GM18508 (cell line): Measurements from ENCODE around the gene STAT5B.
"Not testable (repeated sequence)": the region's sequence is repeated elsewhere in the genome, so short reads cannot be mapped to it uniquely, and the experiment has no call there.

ENCODE experiments used
- ATAC-seq: cut with Tn5 transposase; IDR thresholded peaks from one replicate; pipeline ENCODE4 v1.9.1; 2021; ENCODE audit warnings: moderate number of reproducible peaks; ENCODE audit not compliant: insufficient read depth, unreplicated experiment

Gene STAT5B

DNA sequence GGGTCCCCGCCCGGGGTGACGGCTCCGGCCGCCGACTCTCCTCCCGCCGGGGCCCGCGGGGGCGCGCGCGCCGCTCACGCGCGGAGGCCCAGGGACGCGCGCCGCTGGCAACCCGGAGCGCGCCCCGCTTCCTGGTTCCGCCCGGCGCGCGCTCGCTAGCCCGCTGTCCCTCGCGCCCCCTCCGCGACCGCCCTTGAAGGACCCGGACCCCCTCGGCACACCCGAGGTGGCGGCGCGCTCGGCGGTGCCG, at the start of gene STAT5B:
STAT5B (minus strand) TSS at position 33 of the 250 bp plus-strand sequence. CDS start 44,264 bp downstream, outside the sequence.
- no peak for ATAC-seq

DNA sequence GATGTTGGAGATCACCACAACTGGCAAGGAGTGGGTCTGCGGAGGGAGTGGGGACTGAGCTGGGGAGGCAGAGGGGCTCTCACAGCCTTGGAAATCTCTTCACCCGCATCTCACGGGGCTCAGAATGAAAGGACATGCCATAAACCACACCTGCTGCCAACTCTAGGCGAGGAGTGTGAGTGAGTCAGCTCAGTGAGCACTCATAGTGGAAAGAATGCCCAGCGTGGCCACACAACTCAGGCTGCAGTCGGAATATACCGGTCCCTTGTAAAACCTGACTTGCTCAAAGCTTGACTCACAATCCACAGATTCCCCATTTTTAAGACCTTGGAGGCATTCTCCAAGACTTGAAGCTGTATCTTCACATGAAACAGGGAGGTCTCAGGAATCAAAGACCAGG, 48.8 kb upstream of the STAT5B start:
- no peak for ATAC-seq

DNA sequence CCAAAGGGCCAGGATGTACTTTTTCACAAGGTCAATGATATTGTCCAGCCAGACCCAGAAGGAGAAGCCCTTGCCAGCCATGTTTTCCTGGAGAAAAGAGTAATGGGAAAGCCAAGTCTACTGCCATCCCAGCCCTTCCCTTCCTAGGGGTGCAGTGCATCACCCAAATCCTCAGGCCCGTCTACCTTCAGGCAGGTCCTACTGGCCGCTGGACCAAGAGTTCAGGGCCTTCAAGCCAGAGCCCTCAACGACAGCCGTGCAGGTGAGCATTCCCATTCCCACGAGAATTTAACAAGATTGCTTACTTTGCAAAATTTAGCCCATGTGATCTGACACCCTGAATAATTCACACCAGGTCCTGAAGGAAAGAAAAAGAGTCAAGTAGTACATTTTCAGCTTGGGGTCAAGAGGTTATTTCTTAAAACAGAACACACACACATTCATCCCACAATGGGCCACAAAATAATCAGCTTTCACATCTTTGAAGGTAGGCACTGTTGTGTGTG, 47.1 kb upstream of the STAT5B start:
- ATAC-seq: no peak

DNA sequence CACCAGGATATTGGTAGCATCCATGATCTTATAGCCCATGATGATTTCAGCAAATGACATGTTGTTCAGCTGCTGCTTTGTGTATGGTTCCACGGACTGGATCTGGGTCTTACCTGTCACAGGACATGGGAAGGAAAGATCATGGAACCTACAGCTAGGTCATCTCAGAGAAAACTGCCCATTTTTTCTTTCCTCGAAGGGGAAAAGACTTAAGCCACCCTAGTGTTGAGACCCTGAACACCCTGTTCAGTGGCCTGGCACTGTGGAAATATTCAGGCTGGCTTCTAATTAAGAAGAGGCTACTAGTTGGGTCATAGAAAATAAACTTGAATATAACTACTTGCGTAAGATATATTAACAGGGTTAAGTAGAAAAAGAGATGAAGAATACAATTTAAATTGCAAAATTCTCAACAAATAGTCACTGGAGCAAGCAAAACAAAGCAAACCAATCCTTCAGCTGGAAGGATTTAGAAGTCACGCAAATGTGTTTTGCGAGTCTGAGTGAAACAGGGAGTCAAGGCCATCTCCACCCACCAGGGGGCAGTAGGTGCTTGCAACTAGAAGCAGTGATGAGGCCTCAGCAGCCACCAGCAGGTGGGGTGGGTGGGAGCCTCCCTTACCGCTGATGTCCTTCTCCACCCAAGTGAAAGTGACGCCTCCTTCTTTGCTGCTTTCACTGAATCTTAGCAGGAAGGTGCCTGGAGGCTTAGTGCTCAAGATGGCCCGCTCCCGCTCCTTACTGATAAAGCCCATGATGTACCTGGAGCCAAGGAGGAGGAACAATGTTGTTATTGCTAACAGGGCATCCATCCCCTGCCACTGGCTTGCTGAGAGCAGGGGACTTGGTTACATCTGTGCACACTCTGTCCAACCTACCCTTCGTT, 46.4 kb upstream of the STAT5B start:
- ATAC-seq: no peak

DNA sequence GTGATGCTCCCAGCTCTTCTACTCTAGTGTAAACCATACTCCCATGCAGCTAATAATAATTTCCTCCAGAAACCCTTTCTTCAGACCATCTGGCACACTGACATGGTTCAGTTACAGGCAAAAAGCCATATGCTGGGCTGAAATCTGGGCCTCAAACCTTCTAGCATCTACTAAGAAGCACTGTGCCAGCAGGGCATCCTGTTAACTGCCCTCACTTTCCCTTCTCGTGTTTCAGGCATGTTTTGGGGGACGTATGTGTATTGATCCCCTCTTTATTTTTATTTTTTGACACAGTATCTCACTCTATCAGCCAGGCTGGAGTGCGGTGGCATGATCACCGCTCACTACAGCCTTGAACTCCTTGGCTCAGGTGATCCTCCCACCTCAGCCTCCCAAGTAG, 45.4 kb upstream of the STAT5B start:
- ATAC-seq: no peak

DNA sequence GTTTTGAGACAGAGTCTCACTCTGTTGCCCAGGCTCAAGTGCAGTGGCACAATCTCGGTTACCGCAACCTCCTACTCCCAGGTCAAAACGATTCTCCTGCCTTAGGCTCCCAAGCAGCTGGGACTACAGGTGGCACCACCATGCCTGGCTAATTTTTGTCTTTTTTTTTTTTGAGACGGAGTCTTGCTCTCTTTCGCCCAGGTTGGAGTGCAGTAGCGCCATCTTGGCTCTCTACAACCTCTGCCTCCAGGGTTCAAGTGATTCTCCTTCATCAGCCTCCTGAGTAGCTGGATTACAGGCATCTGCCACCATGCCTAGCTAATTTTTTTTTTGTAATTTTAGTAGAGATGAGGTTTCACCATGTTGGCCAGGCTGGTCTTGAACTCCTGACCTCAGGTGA, 41.8 kb upstream of the STAT5B start:
- not testable (repeated sequence) for ATAC-seq

DNA sequence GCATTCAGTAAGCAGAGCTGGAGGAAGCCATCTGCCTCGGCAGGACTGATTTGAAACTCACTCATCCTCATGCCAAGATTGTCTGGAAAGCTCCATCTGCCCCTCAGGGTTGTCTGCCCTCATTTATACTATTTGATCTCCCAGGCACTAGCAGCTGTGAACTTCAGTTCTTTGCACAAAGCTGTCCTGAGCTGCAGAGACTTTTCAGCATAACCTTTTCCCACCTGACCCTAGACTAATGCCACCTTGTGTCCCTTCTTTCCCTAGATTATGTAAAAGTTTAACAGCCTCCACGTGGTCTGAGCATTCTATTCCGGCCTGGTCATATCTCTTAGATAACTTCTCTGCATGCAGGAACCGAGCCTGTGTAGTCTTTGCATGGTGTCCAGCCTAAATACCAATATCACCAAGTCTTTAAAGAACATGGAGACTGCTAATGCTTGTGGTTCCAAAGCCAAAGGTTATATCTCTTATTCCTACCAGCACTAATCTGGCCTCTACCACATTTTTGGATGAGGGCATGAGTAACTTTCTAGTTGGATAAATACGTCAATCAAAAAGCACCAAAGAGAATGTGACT, 41.2 kb upstream of the STAT5B start:
- no peak for ATAC-seq

DNA sequence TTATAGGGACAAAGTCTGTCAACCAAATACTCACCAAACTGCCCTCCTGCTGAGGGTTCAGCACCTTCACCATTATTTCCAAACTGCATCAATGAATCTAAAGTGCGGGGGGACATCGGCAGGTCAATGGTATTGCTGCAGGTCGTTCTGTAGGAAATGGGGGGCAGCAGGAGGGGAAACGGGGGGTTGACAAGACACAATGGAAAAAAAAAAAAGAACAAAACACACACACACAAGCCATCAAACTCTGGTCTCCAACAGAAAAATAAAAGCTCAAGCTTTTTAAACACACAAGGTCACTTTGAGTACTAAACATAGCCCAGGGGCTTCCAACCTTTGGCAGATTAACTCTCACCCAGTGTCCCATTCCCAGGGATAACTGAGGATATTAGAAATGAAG, 40.6 kb upstream of the STAT5B start:
- no peak for ATAC-seq

DNA sequence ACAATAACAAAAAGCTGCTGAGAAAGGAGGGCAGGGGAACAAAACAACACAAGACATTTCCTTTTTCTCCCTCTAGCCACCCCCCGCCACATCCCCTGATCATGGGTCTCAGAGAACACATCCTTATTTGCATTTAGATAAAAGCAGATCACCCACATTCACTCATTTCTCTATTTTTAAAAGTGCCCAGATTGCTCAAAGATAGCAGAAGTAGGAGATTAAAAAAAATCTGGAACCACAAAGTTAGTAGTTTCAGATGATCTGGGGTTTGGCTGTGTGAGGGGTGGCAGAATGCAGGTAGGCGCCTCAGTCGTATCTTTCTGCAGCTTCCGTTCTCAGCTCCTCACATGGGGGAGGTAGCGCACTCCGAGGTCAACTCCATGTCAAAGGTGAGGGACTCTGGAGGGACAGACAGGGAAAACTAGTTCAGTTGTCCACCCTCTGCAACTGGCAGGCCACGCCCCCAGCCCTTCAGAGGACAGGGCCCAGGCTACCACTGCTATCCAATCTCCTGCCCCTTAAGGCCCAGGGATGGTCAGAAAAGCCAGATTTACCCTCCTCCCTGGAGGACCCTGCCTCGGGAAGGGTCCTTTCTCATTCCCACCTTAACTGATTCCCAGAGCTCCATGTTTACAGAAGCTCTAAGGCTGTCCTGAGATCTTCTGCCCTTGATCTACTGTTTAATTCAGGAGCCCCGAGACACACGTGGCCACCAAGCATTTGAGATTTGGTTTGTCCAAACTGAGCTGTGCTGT, 39.4 kb upstream of the STAT5B start:
- no peak for ATAC-seq

DNA sequence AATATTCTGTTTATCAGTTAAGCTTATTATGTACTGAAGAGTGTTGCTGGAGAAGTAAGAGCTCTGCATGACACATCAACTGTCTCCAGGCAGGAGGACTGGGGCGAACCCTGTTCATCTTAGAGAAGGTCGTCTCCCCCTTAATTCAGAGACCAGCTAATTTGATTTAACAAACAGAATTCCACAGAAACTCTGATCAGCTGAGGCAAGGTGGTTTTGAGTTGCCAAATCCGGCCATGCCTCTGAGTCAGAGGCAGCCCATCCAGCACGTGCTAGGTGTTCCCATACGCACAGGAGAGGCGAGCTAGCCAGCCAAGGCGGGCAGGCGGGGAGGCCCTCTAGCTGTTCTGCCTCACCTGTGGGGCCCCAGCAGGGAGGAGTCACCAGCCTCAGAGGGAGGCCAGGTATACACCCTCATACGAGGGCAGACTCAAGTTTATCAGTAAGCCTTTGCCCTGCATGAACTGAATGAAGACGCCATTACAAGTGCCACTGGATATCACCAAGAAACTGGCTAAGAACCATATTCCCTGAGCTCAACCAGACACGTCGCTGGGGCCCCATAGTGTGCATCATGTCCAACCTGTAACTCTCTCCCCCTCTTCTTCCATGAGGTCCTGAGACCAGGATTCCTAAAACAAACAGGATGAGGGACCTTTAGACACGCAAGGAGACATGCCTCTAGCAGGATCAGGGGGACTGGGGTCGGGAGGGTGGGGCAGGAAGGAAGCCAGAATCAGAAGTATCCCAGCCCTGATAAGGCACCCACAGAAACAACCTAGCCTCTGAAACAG, 37.8 kb upstream of the STAT5B start:
- no peak for ATAC-seq

DNA sequence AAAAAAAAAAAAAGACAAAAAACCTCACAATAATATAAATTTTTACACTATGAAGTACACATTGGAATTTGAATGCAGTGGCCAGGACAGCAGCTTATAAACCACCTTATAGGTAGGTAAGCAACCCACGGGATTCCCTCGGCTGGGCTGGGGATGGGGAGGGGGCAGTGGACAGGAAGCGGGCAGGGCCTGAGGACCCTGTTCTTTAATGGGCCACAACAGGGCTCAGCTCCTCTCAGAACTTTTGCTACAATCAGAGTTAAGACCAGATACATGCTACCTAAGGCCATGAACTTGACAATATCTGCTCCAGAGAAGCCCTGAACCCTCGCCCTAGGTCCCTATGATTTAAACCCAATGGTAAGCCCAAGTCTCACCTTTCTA, 37.2 kb upstream of the STAT5B start:
- ATAC-seq: no peak

DNA sequence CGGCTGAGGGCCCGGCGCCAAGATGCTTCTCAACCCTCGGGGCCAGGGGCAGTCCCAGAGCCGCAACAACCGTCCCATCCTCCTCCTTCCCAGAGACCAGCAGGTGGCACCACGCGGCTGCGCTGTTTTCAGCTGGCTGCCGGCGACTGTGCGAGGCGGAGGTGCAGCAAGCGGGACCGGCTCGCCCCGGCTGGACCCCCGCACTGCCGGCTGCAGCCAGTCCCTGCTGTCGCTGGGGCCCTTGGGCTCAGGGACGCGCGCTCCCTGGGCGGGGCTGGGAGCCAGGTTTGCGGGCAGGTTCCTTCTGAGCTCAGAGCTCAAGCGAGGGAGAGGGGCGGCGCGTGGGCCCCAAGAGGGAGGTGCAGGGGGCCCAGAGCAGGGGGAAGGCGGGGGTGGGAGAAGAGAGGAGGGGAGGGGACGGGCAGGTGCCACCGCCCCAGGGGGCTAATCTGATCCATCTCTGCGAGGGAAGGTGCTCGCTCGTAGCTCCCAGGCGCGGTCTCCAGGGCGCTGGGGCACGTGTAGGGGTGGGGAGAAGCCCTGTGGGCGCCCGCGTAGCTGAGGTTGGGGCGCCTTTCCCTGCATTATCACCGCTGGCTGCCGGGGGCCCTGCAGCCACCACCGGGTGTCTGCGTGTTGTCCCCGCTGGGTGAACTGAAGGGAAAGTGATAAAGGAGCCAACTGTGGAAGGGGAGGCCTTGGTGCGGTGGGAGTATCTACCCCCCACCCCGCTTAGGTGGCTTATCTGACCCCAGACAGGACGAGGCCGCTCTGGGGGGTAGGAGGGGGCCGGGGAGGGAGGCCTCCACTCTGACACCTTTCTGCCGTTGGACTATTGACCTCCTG, 36.3 kb upstream of the STAT5B start:
- no peak for ATAC-seq

DNA sequence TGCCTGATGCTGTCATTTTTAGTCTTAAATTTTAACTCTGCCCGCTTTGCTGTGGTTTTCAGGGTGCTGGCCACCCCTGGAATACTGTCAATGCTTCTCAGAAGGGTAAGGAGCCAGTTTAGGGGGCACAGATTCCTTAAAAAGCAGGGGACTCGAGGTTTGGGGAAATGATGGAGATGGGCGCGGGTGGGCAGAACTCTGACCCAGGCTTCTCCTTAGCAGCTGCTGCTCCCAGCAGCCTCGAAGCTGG, 35.8 kb upstream of the STAT5B start:
- no peak for ATAC-seq

DNA sequence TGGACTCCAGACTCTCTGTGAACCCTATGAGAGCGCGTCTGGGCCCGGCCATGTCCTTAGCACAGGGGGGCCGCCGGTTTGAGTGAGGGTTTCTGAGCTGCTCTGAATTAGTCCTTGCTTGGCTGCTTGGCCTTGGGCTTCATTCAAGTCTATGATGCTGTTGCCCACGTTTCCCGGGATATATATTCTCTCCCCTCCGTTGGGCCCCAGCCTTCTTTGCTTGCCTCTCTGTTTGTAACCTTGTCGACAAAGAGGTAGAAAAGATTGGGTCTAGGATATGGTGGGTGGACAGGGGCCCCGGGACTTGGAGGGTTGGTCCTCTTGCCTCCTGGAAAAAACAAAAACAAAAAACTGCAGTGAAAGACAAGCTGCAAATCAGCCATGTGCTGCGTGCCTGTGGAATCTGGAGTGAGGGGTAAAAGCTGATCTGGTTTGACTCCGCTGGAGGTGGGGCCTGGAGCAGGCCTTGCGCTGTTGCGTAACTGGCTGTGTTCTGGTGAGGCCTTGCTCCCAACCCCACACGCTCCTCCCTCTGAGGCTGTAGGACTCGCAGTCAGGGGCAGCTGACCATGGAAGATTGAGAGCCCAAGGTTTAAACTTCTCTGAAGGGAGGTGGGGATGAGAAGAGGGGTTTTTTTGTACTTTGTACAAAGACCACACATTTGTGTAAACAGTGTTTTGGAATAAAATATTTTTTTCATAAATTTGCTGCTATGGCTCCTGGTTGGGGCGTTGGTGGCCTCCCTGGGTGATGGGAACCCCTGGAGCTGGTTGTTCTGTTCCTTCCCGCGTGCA, 35.2 kb upstream of the STAT5B start:
- no peak for ATAC-seq

DNA sequence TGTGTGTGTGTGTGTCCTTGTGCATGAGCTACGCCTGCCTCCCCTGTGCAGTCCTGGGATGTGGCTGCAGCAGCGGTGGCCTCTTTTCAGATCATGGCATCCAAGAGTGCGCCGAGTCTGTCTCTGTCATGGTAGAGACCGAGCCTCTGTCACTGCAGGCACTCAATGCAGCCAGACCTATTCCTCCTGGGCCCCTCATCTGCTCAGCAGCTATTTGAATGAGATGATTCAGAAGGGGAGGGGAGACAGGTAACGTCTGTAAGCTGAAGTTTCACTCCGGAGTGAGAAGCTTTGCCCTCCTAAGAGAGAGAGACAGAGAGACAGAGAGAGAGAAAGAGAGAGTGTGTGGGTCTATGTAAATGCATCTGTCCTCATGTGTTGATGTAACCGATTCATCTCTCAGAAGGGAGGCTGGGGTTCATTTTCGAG, 34.6 kb upstream of the STAT5B start:
- ATAC-seq: no peak

DNA sequence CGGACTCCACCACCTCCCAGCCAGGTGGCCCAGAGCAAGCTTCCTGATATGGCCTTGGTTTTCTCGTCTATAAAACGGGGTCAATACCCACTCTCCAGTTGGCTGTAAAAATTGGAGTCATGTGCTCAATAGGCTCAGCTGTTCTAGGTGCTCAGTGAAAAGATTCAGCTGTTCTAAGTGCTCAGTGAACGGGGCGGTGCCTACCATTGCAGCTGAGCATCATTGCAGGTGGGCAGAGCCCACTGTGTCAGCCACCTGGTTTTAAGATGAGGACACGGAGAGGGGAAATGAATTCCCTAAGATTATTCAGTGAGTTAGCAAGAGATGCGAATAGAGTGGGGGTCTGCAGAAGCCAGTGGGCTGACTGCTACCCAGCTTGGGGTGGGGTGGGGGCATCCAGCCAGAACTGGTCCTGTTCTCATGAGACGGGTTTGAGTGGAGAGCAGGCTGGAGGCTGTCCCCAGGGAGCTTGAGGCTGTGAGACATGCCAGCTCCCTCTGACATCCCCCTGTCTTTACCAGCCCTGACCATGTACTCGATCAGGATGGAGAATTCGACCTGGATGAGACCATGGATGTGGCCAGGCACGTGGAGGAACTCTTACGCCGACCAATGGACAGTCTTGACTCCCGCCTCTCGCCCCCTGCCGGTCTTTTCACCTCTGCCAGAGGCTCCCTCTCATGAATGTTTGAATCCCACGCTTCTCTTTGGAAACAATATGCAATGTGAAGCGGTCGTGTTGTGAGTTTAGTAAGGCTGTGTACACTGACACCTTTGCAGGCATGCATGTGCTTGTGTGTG, 34.0 kb upstream of the STAT5B start:
- ATAC-seq: no peak

DNA sequence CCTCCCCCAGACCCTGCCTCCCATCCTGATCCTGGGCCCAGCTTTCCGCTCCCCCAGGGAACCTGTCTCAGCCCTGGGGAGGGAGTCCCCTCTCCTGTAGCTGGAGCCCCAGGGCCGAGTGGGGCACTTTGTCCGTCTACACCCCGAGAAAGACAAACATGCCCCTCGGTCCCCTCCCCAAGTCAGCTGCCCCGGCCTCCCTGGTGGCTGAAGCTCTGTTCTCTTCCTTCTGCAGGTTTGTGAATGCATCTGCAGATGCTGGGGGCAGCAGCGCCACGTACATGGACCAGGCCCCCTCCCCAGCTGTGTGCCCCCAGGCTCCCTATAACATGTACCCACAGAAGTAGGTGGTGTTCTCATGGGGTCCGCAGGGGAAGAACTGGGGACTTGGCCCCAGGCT, 33.0 kb upstream of the STAT5B start:
- ATAC-seq: no peak

DNA sequence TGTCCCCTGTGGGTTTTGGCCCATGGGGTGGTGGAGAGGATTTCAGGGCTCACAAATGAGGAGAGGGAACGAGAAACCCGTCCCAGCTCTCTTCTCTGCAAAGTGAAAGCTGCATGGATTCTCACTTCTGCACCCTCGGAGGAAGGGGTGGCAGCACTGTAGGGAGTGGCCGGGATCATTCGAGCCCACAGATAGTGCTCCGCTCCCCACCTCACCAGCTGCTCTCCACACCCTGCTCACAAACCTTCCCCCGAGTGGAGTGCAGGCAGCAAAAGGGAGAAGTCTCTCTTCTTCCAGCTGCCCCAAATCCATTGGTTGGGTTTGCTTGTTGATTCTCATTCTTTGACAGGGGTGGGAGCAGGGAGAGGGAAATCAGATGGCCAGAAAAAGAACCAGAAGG, 32.3 kb upstream of the STAT5B start:
- no peak for ATAC-seq
